ENCODE data around the gene RNF182. TPM values are rescaled to one million over a fixed set of nuclear protein-coding genes. Genes with fewer than 3 reads are reported as not detected.

RNF182 gene
- total and polyA plus RNA-seq, 2 donors (not counting 3 experiments of a cell fraction or from before 2014, with no cell fraction given) = 0.43 to 0.93 TPM

DNA sequence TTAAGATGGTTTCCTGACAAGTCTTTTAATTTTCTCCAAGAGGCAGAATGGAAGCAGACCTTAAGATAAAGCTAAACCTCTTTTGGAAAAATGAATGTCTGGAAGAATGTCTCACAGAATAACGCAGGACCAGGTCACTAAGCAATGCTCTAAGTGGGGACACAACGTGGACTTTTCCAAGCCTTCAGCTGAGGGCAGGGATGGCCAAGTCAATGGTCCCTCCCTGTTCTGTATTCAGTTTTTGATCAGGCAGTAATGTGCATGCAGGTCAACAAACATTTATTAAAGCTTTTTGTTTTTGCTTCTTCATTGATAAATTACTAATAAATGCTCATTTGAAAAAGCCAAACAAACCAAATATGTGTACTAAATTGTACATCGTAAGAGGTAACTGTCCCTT is 2.0 kb upstream of the RNF182 start:
- BruUV-seq (replicated peaks) = no TSS peak
- no peak for TF ChIP-seq FOS (IDR thresholded peaks at IDR 0.05; ENCODE audit: borderline replicate concordance, insufficient read depth, low read length)
- TF ChIP-seq POLR2A (IDR thresholded peaks at IDR 0.05; ENCODE audit: low read depth, low read length) = no peak
- no peak for TF ChIP-seq POLR2AphosphoS5 (IDR thresholded peaks at IDR 0.05; ENCODE audit: insufficient read depth, low read depth, low read length)
- no peak for TF ChIP-seq GATA2 (IDR thresholded peaks at IDR 0.05; ENCODE audit: insufficient read depth, insufficient read length, low read depth, low read length)
- no peak for TF ChIP-seq JUN (IDR thresholded peaks at IDR 0.05; ENCODE audit: borderline replicate concordance, insufficient read depth, insufficient read length, low read depth)
- TF ChIP-seq, protein P1, sequence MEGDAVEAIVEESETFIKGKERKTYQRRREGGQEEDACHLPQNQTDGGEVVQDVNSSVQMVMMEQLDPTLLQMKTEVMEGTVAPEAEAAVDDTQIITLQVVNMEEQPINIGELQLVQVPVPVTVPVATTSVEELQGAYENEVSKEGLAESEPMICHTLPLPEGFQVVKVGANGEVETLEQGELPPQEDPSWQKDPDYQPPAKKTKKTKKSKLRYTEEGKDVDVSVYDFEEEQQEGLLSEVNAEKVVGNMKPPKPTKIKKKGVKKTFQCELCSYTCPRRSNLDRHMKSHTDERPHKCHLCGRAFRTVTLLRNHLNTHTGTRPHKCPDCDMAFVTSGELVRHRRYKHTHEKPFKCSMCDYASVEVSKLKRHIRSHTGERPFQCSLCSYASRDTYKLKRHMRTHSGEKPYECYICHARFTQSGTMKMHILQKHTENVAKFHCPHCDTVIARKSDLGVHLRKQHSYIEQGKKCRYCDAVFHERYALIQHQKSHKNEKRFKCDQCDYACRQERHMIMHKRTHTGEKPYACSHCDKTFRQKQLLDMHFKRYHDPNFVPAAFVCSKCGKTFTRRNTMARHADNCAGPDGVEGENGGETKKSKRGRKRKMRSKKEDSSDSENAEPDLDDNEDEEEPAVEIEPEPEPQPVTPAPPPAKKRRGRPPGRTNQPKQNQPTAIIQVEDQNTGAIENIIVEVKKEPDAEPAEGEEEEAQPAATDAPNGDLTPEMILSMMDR (IDR thresholded peaks at IDR 0.05; ENCODE audit: extremely low read depth in 1 of 2, insufficient read depth in 1 of 2, low read depth in 1 of 2, low read length in 2 of 2) = no peak
- H2AFZ ChIP-seq (ENCODE audit: low read depth, low read length) = no peak overlapping the region
- intact Hi-C loops (cut with micrococcal nuclease) (loop anchor here (5.0 kb wide), 1 partner anchor 110 kb away; the partner anchor contains the start of gene MCUR1), dilution Hi-C loops (cut with MboI; ENCODE audit: extremely low pct_ligation_motif_present, low sequenced_read_pairs) (no loop called here)
- H3K9me3 ChIP-seq (replicated peaks; ENCODE audit: control insufficient read depth, insufficient read depth, low read length) = no peaks in the 10 kb centered on the region
- no peaks in the 10 kb centered on the region for H4K20me1 ChIP-seq (replicated peaks; ENCODE audit: control insufficient read depth, extremely low read depth, insufficient read depth, low read length)
- H3K27me3 ChIP-seq (ENCODE audit: control insufficient read depth in 2 of 2, insufficient read depth in 2 of 2, low read length in 2 of 2) = peaks cover 29 to 43% of the 10 kb centered on the region in 2 experiments
- no peaks in the 10 kb centered on the region for H3K9me1 ChIP-seq (replicated peaks; ENCODE audit: control insufficient read depth, extremely low read depth, insufficient read depth, low read length)
- no peak overlapping the region for H3K4me3 ChIP-seq (replicated peaks in 1 of 3; ENCODE audit: insufficient read depth in 1 of 3, low read depth in 1 of 3, low read length in 3 of 3)
- no peak overlapping the region for H3K27ac ChIP-seq (ENCODE audit: insufficient read depth, low read depth, low read length)
- no peak for FAIRE-seq
- H3K4me1 ChIP-seq (ENCODE audit: control insufficient read depth, extremely low read depth, insufficient read depth, low read length) = peaks cover 17% of the 10 kb centered on the region
- DNase-seq (ENCODE audit: low read depth, low spot score) = no peak
- no peaks in the 10 kb centered on the region for H3K79me2 ChIP-seq (ENCODE audit: control insufficient read depth, insufficient read depth, low read length)
- ChIA-PET POLR2A (no interaction called here), CTCF (interaction anchor here (1.4 to 3.8 kb wide), 5 partner anchors 8 to 144 kb away, joined by 11 to 47 read pairs (median 23); no protein-coding TSS in a partner anchor)
- no peak overlapping the region for H3K4me2 ChIP-seq (ENCODE audit: insufficient read depth, low read length)
- no peak overlapping the region for H3K9ac ChIP-seq (replicated peaks; ENCODE audit: extremely low read depth, insufficient read depth, low read length)
- H3K36me3 ChIP-seq (ENCODE audit: control insufficient read depth in 2 of 2, extremely low read depth in 1 of 2, insufficient read depth in 2 of 2, low read length in 2 of 2) = no peaks in the 10 kb centered on the region

All from endothelial cell of umbilical vein (primary cell).